Upper lobe of left lung (tissue), 4 donors: ENCODE measurements around the gene PFAS.

Source experiments
- CTCF ChIP-seq, 6 experiments: fragments of 450-650 bp in 4 of 6; fragments of 200-600 bp in 2 of 6; sonication (generic) in 2 of 6; IDR thresholded peaks; one replicate each; pipeline ENCODE4 v1.5.1; 2016 to 2019; ENCODE audit warnings: antibody characterized with exemption in 6 of 6
- EP300 ChIP-seq, 4 donors: sonication (generic); formaldehyde crosslinking; IDR thresholded peaks; one replicate each; pipeline ENCODE4 v1.5.1; 2017; ENCODE audit warnings: antibody characterized with exemption in 4 of 4, control low read depth in 2 of 4
- POLR2A ChIP-seq, 4 donors: fragments of 450-650 bp; IDR thresholded peaks; one replicate each; pipeline ENCODE4 v1.5.1; 2016 to 2017; ENCODE audit warnings: antibody characterized with exemption in 4 of 4, mild to moderate bottlenecking in 2 of 4
- POLR2AphosphoS5 ChIP-seq, 2 donors: sonication (generic); formaldehyde crosslinking; IDR thresholded peaks; one replicate each; pipeline ENCODE4 v1.5.1; 2017; ENCODE audit warnings: antibody characterized with exemption in 2 of 2

GRCh38 chr17:8300627-8301242 lies 51.6 kb downstream of the PFAS start:
- TF ChIP-seq CTCF (IDR thresholded peaks at IDR 0.05) (peak; percentile 76 to 86 (median 80)), POLR2A (IDR thresholded peaks at IDR 0.05) (no peak), POLR2AphosphoS5 (IDR thresholded peaks at IDR 0.05) (no peak), EP300 (IDR thresholded peaks at IDR 0.05) (no peak)
